ENCODE data around the gene CCDC85C. TPM values are rescaled to one million over a fixed set of nuclear protein-coding genes. Genes with fewer than 3 reads are reported as not detected.

CCDC85C gene
- total and polyA plus RNA-seq, 10 of the 15 experiments (the other 5 are each of a cell fraction or from before 2014, with no cell fraction given) = 0.03 to 3.6 (median 1.1) TPM

GRCh38 chr14:99534863-99535262 is 69.1 kb downstream of the CCDC85C start:
- Histone ChIP-seq H3K27ac (ENCODE audit: control insufficient read depth, insufficient read depth) (no peak overlapping the region), H3K4me1 (ENCODE audit: control insufficient read depth, insufficient read depth, low read length) (no peaks in the 10 kb centered on the region), H3K36me3 (ENCODE audit: control insufficient read depth in 2 of 2, insufficient read depth in 2 of 2, low read length in 1 of 2) (no peaks in the 10 kb centered on the region), H4K20me1 (ENCODE audit: control insufficient read depth, insufficient read depth) (no peaks in the 10 kb centered on the region), H3K4me2 (ENCODE audit: control insufficient read depth, insufficient read depth) (no peak overlapping the region), H3K79me2 (ENCODE audit: control insufficient read depth, insufficient read depth, low read length) (no peaks in the 10 kb centered on the region), H2AFZ (ENCODE audit: control insufficient read depth, low read depth, low read length) (no peak overlapping the region), H3K9ac (ENCODE audit: control insufficient read depth, insufficient read depth, low read length) (no peak overlapping the region), H3K4me3 (no peak overlapping the region), H3K9me3 (replicated peaks; ENCODE audit: control insufficient read depth, insufficient read depth, low read length) (no peaks in the 10 kb centered on the region), H3K27me3 (replicated peaks in 1 of 2; ENCODE audit: control insufficient read depth in 2 of 2, insufficient read depth in 2 of 2, low read length in 1 of 2) (no peaks in the 10 kb centered on the region)
- FAIRE-seq (no peak), ATAC-seq (no peak), DNase-seq (ENCODE audit: low read depth, low spot score) (no peak)
- no peak for TF ChIP-seq HDAC2 (IDR thresholded peaks at IDR 0.05)
- TF ChIP-seq YY1 (IDR thresholded peaks at IDR 0.05; ENCODE audit: low read depth, low read length) = no peak
- TF ChIP-seq NBN (IDR thresholded peaks at IDR 0.05) = no peak
- no peak for TF ChIP-seq SREBF2 (IDR thresholded peaks at IDR 0.05; ENCODE audit: low read length)
- no peak for TF ChIP-seq WRNIP1 (IDR thresholded peaks at IDR 0.05; ENCODE audit: borderline replicate concordance, low read depth, low read length)
- no peak for TF ChIP-seq HDGF (IDR thresholded peaks at IDR 0.05)
- TF ChIP-seq CREB1 (IDR thresholded peaks at IDR 0.05; ENCODE audit: low read depth) = no peak
- no peak for TF ChIP-seq NR2C1 (IDR thresholded peaks at IDR 0.05)
- TF ChIP-seq EGR1 (IDR thresholded peaks at IDR 0.05; ENCODE audit: borderline replicate concordance in 1 of 2, low read depth in 2 of 2, low read length in 2 of 2) = no peak
- SMC1A ChIA-PET (ENCODE audit: uncharacterized antibody, unreplicated experiment) = no interaction called here
- no TSS peak for BruUV-seq (replicated peaks)
- in situ Hi-C loops (cut with MboI) = no loop called here
- CTCF ChIA-PET = no interaction called here
- WGBS (ENCODE audit: insufficient coverage, insufficient replicate concordance, low lambda C conversion rate, missing lambda C conversion rate) = 49% methylated on average over 12 of the region's 13 CpGs
- RAD21 ChIA-PET (ENCODE audit: unreplicated experiment) = no interaction called here
- intact Hi-C loops (cut with micrococcal nuclease; ENCODE audit: unreplicated experiment) = no loop called here
- POLR2A ChIA-PET = interaction anchor here (0.6 kb wide), 1 partner anchor 591 kb away, joined by 4 read pairs; no protein-coding TSS in a partner anchor

DNA sequence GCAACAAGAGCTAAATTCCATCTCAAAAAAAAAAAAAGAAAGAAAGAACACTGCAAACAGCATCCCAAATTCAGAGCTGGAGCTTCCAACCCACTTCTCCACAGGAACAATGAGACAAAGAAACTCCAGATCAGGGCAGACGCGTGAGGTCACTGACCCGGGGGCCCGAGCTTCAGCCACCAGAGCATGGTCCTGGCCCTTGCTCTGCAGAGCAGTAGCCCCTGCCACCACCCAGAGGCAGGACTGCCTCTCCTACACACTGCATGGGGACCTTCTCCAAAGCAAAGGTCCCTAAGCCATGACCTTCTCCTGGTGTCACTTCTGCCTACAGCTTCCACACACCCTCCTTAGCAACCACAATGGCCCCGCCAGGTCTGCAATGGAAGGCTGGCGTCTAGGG is 69.7 kb downstream of the CCDC85C start:
- ChIA-PET CTCF (interaction anchor here (1.2 kb wide), 1 partner anchor 8 kb away, joined by 3 read pairs; no protein-coding TSS in a partner anchor), SMC1A (ENCODE audit: uncharacterized antibody, unreplicated experiment) (no interaction called here)
- TF ChIP-seq MTA2 (IDR thresholded peaks at IDR 0.05; ENCODE audit: low read depth) (no peak), YBX1 (IDR thresholded peaks at IDR 0.05) (no peak), TARDBP (IDR thresholded peaks at IDR 0.05; ENCODE audit: borderline replicate concordance) (no peak), POLR2AphosphoS5 (IDR thresholded peaks at IDR 0.05; ENCODE audit: low read length) (no peak), E2F8 (IDR thresholded peaks at IDR 0.05; ENCODE audit: low read depth, partially characterized antibody) (no peak), CBFB (IDR thresholded peaks at IDR 0.05; ENCODE audit: low read depth) (no peak), RAD51 (IDR thresholded peaks at IDR 0.05) (no peak), RUNX3 (IDR thresholded peaks at IDR 0.05; ENCODE audit: low read length) (no peak)
- TF ChIP-seq, protein P1, sequence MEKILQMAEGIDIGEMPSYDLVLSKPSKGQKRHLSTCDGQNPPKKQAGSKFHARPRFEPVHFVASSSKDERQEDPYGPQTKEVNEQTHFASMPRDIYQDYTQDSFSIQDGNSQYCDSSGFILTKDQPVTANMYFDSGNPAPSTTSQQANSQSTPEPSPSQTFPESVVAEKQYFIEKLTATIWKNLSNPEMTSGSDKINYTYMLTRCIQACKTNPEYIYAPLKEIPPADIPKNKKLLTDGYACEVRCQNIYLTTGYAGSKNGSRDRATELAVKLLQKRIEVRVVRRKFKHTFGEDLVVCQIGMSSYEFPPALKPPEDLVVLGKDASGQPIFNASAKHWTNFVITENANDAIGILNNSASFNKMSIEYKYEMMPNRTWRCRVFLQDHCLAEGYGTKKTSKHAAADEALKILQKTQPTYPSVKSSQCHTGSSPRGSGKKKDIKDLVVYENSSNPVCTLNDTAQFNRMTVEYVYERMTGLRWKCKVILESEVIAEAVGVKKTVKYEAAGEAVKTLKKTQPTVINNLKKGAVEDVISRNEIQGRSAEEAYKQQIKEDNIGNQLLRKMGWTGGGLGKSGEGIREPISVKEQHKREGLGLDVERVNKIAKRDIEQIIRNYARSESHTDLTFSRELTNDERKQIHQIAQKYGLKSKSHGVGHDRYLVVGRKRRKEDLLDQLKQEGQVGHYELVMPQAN (conservative IDR thresholded peaks at IDR 0.05) = no peak

More for the DNA sequence above, 69.7 kb downstream of the CCDC85C start:
- ChIA-PET RAD21 (ENCODE audit: unreplicated experiment) (no interaction called here), POLR2A (interaction anchor here (0.6 kb wide), 1 partner anchor 591 kb away, joined by 4 read pairs; no protein-coding TSS in a partner anchor)
- Histone ChIP-seq H3K79me2 (ENCODE audit: control insufficient read depth, insufficient read depth, low read length) (no peaks in the 10 kb centered on the region), H3K9ac (ENCODE audit: control insufficient read depth, insufficient read depth, low read length) (no peak overlapping the region), H3K9me3 (replicated peaks; ENCODE audit: control insufficient read depth, insufficient read depth, low read length) (no peaks in the 10 kb centered on the region), H3K4me2 (ENCODE audit: control insufficient read depth, insufficient read depth) (no peak overlapping the region), H3K4me3 (no peak overlapping the region), H3K27ac (ENCODE audit: control insufficient read depth, insufficient read depth) (no peak overlapping the region), H2AFZ (ENCODE audit: control insufficient read depth, low read depth, low read length) (no peak overlapping the region), H3K36me3 (ENCODE audit: control insufficient read depth in 2 of 2, insufficient read depth in 2 of 2, low read length in 1 of 2) (no peaks in the 10 kb centered on the region), H3K27me3 (replicated peaks in 1 of 2; ENCODE audit: control insufficient read depth in 2 of 2, insufficient read depth in 2 of 2, low read length in 1 of 2) (no peaks in the 10 kb centered on the region), H3K4me1 (ENCODE audit: control insufficient read depth, insufficient read depth, low read length) (no peaks in the 10 kb centered on the region), H4K20me1 (ENCODE audit: control insufficient read depth, insufficient read depth) (no peaks in the 10 kb centered on the region)
- DNase-seq (ENCODE audit: low read depth, low spot score) = no peak
- no TSS peak for BruUV-seq (replicated peaks)
- intact Hi-C loops (cut with micrococcal nuclease; ENCODE audit: unreplicated experiment) (no loop called here), in situ Hi-C loops (cut with MboI) (no loop called here)
- no peak for FAIRE-seq
- ATAC-seq = no peak
- WGBS (ENCODE audit: insufficient coverage, insufficient replicate concordance, low lambda C conversion rate, missing lambda C conversion rate) = 81% methylated on average over 6 of the region's 6 CpGs

All from GM12878 (cell line).